GM19463 (cell line): ENCODE data around the gene RCBTB2.

ENCODE experiments used
- ATAC-seq: cut with Tn5 transposase; IDR thresholded peaks from one replicate; pipeline ENCODE4 v1.9.1; 2021; ENCODE audit warnings: mild to moderate bottlenecking, moderate library complexity; ENCODE audit not compliant: unreplicated experiment

Gene RCBTB2

DNA sequence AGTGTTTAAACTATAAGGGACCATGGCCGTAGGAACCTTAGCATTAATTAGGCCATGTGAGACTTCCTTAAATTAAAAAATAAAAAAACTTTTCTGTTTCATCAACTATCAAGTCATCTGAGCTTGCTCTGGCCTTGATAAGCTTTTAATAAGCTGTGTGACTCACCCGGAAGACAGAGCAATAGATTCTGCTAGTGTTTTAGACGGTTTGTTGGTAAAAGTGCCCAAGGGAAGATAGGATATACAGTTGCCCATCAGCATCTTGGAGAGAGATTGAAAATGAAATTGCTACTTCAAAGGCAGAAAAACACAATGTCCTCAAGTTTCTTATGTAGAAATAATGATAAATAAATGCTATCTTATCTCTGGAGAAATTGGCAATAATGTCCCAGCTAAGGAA, 31.2 kb upstream of the RCBTB2 start:
- ATAC-seq = no peak

DNA sequence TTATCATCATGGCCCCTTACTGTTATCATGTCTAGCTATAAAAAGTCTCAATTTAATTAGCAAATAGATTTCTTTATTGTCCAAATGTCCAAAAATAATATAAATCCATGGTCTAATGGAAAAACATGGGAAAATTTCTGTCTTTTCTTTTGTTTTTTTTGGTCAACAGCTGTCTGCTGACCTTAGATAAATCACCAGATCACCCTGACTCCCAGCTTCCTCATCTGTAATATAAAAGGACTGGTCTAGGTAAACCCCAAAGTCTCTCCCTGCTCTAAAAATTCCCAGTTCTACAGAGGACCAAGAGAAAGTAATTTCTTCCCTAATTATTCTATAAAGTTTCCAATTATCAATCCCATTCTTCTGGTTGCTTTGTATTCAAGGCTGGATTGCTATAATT, 30.7 kb upstream of the RCBTB2 start:
- no peak for ATAC-seq

DNA sequence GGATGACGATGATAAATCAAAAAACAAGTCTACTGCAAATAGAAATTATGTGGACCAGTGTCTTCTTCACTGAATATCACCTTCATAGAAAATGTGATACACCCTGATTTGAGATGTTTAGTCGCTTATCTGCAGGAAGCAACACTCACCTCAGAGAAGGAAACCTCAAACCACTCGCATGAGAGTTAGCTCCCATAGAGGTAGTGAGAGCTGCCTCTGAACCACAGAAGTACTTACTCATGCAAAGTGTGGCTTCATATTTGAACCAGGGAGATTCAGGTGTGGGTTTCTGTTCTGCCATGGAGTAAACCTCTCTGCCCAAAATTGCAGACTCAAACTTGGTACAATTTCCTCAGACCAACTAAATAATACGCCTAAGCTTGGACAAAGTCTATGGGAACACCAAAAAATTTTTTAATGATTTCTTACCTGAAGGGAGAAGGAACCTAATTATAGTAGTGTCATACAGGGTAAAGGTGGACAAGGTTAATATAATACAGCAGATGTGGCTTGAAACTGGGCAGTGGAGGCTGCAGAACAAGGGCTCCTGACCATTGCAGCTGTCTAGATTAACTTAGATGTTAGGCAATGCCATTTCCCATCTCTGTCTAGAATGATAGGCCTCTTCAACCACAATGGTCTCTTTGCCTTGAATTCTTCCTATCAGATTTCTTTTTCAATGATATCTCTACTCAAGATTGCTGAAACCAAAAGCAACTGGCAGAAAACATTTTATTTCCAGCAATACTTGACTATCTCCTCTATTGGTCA, 29.6 kb upstream of the RCBTB2 start:
- peak; percentile 95 for ATAC-seq

DNA sequence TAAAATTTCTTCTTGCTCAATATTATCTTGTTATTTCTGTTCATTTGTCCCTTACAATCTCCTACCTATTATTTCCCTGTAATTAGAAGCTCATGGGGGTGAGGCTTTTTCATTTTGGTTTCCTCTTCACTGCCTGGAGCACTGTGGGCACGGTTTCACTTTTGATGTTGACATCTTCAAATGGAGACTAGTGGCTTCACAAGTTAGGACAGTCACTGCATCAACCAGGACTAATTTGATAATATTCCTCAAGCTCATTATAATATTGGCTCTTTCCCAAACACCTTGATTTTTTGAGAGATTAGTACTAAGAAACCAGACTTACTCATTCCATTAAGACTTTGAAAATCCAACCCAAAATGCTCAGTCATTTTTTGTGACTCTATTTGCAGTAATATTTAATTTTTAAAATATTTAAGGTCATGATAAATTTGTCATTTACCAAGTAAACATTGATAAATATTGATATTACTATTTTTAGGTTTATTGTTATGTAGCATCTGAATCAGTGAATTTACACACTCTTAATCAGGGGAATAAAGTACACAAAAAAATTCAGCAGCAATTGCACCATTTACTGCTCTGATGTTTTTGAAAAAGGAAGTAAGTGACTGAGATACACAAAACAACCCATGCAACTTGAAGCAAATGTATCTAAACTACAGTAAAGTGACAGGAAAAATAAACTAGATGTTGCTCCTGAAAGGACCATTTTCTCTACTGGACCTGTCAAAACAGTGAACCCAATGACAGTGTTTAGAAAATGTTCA, 28.8 kb upstream of the RCBTB2 start:
- ATAC-seq = no peak

DNA sequence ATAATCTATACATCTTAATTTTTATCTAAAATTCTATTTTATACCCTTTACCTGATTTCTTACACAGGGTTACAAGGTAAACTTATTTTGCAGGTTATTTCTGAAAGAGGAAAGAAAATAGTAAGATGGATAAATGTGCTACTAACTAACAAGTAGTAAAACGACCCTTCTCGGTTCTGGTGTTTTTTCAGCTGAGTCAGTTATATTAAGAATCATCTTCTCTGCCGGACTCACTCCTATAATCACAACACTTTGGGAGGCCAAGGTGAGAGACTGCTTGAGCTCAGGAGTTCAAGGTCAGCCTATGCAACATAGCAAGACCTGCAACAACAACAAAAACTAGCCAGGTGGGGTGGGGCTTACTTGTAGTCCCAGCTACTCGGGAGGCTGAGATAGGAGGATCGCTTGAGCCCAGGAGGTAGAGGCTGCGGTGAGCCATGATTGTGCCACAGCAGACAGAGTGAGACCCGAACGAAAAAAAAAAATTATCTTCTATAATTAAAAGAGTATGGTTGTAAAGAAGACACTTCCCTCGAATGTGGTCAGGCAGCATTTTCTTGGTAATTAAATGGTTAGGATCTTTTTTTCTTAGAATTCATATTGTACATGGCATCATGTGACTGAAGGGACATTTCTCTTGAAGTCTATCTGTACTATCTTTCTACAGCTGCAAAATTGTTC, 27.9 kb upstream of the RCBTB2 start:
- no peak for ATAC-seq

DNA sequence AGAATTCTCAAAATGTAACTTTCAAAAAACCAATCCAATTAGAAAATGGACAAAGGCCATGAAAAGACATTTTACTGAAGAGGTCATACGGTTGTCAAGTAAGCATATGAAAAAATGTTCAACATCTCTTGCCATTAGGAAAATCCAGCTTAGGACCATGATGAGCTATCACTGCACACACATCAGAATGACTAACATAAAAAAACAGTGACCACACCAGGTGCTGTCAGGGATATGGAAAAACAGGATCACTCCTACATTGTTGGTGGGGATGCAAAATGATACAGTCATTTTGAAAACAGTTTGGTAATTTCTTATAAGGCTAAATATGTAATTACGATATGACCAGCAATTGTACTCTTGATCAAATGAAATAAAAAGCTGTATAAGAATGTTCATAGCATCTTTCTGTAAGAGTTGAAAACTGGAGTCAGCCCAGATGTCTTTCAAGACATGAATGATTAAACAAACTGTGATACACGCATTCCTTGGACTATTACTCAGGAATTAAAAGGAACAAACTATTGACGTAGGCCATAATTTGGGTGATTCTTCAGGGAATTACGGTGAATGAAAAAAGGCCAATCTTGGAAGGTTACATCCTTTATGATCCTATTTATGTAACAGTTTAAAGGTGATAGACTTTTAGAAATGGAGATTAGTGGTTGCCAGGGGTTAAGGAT, 26.9 kb upstream of the RCBTB2 start:
- no peak for ATAC-seq

DNA sequence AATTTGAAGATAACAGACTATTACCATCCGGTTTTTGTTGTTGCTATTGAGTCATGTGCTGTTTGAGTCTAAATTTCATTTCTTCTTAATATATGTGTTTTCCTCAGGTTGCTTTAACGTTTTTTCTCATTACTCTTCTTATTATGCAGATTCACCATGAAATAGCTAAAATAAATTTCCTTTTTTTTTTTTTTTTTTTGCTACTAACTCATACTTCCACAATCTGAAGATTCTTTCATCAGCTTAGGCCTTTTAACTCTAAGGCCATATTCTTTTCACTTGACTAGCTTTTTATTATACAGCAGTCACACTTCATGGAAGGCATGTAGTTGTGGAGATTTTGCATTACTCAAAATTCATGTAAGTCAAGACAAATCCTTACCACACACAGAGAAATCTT, 23.9 kb upstream of the RCBTB2 start:
- no peak for ATAC-seq

DNA sequence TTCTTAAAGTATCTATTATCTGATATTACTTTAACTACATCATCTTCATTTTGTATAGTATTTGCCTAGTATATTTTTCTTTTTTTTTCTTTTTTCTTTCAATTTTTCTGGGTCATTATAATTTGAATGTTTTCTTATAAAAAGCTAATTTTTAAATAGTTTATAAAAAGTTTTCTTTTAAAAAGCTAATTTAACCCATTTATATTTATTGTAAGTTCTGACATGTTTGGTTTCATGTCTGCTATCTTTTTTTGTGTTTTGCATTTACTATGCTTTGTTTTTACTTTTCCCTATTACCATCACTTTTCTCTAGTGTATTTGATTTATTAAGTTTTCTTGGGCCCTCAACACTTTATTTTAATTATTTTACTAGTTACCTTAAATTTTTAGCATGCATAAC, 22.6 kb upstream of the RCBTB2 start:
- no peak for ATAC-seq

DNA sequence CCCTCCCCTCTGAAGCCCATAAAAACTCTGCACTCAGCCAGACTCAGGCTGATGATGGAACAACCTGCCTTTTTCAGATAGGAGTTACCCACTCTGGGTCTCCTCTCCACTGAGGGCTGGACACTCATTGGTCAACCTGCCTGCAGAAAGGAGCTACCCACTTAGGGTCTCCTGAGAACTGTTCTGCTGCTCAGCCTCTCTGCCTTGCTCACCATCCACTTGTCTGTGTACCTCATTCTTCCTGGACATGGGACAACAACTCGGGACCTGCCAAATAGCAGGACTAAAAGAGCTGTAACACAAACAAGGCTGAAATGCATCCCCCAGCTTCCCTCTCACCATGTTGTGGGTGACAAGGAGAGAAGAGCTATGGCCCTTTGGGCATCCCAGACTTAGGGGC, 18.4 kb upstream of the RCBTB2 start:
- no peak for ATAC-seq

DNA sequence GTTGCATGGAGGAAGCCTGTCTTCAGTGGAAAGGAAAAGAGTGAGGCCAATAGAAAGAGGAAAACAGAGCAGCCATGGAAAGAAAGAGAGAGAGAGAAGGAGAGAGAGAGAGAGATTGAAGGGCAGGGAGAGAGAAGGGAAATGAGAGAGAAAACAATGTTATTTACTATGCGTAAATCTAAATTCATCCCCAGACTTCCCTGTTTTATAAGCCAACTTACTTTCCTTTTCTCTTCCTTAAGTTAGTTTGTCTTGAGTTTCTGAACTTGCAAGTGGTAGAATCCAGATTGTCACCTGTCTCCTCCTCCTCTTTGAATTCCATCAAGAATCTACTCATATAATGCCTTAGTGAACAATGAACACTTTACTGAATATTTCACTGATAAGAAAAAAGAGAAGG, 16.8 kb upstream of the RCBTB2 start:
- ATAC-seq = no peak

DNA sequence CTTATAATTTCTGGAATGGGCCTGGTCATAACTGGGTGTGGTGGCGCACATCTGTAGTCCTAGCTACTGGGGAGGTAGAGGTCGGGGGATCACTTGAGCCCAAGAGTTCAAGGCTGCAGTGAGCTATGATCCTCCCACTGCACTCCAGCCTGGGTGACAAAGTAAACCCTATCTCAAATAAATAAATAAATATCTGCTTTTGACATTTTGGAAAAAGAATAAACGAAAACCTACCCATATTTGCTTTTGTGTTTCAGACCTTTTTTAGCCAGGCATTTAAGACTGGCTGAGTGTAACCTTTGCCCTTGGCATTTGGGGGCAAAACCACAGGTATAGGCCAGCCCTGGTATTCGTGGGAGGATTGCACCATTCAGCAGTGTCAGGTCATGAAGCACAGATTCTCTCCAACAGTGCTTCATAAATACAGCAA, 14.8 kb upstream of the RCBTB2 start:
- ATAC-seq = no peak

DNA sequence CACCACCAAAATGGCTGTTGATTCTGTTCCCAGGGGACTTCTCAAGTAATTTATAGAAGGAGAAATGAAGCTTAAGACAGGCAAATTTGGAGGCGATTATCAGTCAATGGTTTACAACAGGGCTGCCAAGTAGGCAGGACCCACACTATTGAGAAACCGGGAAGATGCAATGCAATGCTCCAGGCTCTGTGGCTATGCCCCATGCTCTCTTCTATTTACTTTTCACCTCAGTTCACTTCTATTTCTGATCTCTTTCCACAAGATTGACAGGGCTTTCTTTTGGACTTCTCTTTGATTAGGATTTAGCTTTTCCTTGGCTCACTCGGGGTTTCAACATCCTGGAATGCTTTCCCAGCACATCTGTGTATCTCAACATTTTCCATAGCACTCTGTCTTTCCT, 12.7 kb upstream of the RCBTB2 start:
- ATAC-seq = no peak

DNA sequence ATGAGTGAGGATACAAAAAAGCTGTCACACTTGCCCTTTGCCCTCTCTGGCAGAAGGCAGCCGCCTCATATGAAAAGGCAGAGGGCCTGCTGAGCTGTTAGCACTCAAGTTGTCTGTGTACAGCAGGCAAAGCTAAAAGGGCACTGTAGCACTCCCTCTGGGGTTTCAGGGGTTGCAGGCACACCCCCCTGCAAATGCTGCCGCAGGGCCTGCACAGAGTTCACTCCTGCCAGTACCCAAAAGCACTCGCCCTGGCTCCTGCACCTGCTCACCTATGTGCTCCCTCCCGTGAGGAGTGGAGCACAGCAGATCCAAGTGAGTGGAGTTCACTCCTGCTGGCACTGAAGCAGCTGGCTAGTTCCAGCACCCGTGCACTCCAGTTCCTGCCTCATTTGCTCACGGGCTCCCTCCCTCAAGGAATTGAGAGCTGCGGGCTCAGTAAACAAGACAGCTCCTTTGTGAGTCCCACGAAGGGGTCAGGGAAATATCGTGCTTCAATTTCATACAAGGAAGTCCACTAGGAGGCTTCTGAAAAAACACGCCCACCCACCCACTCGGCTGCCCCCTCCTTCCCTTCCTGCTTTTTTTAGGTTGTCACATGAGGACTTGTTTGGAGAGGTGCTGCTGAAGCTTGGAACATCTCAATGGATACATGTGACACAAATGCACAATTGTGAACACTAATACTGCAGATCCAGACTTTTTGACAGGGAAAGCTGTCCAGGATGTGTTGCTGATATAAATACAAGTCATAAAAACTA, 9.9 kb upstream of the RCBTB2 start:
- ATAC-seq = peak; percentile 90

DNA sequence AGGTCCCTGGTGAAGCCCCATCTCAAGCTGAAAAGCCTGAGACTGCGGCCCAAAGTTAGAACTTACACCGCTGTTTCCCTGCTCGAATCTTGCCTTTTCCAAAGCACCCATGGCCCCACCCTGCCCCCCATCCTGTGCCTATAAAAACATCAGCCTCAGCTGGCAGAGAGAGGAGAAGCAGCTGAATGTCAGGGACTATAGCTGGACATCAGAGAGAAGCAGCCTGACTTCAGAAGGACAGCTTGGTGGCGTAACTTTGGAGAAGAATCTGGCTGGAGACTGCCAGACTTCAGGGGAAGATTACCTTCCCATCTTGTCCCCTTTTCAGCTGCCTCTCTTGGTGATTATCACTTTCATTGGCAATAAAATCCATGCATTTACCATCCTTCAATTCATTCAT, 9.3 kb upstream of the RCBTB2 start:
- no peak for ATAC-seq

DNA sequence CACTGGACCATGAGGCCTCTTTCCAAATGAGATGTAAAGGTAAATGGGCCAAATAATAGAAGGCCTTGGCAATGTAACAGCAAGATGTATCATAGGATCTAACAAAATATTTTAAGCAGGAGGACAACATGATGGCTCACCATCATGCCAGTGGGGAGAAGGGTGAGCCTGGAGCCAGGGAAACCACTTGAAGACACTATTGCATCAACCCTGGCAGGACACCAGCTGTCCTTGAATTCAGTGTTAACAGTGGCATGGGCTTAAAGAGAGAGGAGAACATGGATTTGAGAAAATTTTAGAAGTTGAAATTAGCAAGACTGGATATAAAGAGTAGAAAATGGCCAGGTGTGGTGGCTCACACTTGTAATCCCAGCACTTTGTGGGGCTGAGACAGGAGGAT, 6.7 kb upstream of the RCBTB2 start:
- ATAC-seq = no peak

DNA sequence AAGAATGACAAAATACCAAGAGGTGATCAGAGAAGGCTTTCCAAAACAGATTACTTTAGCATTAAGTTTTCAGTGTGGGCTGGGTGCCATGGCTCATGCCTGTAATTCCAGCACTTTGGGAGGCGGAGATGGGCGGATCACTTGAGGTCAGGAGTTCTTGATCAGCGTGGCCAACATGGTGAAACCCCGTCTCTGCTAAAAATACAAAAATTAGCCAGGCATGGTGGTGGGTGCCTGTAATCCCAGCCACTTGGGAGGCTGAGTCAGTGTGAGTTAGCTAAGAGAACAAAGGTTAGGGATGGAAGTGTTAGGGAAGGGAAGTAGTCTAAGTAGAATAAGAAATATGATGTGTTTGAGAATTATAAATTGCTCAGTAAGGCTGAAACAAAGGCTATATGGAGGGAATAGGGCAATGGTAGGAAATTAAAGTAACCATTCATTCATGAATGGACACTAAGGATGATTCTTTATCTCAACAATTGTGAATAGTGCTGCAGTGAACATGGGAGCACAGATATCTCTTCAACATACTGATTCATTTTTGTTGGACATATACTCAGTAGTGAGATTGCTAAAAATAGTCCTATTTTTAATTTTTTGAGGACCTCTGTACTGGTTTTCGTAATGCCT, 3.9 kb upstream of the RCBTB2 start:
- no peak for ATAC-seq

DNA sequence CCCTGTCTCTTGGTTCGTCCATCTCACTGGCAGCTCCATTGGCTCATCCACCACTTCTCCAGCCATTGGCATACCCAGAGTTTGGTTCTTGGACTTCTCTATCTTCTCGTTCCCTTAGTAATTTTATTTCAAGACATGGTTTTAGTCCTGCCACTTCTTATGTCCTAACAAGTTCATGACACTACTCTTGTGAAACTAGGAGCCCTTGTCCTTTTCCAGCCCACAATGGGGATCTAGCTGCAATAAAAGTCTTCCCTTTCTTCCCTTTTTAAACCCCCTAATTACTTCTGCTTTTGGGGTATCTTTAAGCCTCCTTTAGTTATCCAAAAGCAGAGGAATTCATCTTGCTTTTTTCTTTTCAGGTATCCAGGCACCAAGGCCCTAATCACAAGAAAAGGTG, 2.9 kb upstream of the RCBTB2 start:
- ATAC-seq = no peak

DNA sequence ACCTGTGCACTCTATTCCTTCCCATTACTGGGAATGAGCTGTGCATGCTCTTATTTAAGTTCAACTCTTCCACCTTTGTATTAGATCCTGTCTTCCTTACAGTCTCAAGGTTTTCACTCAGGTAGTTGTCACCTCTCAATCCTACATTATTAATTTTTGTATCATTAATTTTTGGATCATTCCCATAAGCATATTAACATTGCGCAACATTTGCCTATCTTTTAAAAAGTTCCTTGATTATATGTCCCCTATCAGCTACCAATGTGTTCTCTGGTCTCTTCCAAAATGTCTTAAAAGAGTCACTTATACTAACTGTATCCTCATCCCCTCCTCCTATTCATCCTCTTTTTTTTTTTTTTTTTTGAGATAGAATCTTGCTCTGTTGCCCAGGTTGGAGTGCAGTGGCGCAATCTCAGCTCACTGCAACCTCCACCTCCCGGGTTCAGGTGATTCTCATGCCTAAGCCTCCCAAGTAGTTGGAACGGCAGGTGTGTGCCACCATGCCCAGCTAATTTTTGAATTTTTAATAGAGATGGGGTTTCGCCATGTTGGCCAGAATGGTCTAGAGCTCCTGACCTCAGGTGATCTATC, 2.1 kb upstream of the RCBTB2 start:
- ATAC-seq = no peak

DNA sequence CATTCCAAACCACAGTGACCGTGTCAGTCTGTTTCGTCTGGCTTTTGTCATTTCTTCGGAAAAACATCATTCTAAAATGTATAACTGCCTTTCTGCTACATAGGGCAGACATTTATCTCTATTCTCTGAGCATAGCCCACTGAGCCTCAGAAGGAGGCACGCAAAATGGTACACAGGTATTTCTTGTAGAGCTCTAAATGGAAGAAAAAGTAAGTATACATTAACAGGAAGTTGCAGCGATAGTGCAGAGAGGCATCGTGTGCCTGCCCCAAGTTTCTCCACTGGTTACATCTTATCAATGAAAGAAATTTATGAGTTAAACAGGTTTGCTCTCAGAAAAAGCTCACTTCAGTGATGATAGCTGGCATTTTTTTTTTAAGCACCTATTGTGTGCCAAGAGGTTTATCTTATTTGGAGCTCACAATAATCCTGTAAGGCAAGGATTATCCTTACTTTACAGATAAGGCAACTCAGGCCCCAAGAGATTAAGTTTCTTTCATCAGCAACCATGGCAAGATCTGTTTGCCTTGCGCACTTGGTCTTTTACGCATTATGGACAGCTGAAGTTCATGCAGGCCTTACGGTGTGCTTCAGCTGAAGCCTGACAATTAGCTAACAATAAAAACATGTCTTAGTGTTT, 1.2 kb upstream of the RCBTB2 start:
- no peak for ATAC-seq

DNA sequence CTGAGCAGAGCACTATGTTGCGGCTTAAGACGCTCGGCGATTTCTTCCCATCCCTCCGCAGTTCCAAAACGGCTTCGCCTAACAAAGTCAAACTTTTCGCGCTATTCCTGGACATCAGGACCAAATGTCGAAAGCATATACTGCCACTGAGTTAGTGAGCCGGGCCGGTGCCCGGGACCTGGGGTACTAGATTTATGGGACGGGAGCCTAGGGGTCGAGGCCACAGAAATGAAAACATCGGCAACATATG, 699 bp downstream of the RCBTB2 start:
- ATAC-seq = no peak
